Stimulated activated CD4-positive, alpha-beta T cell treated with anti-CD3 and anti-CD28 coated beads, Interleukin-15, amount 100 ng/mL, for 1 hour (primary cell): ENCODE results near the gene CACNA2D4.

Source experiments
- DNase-seq, 2 donors: peaks; one replicate each; pipeline ENCODE4 v3.0.0-alpha.2; 2020; ENCODE audit warnings: low read depth in 1 of 2, low spot score in 1 of 2

Gene CACNA2D4

DNA sequence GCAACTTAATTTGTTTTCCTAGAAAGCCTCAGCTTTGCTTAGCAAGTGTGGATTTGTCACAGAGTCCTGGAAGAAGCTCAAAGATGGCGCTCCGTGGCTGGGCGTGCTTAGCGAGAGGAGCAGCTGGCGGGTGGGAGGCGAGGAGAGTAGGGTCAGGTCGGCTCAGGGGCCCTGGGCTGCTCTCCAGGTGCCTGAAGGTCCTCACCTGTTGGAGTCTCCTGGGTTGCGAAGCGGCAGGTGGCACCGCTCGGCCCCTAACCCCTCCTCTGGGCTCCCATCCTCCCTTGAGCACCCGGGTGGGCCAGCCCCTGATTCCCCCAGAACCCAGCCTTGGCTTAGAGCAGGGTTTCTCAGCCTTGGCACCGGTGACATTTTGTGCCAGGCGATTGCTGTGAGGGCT is 73.0 kb downstream of the CACNA2D4 start:
- no peak for DNase-seq

DNA sequence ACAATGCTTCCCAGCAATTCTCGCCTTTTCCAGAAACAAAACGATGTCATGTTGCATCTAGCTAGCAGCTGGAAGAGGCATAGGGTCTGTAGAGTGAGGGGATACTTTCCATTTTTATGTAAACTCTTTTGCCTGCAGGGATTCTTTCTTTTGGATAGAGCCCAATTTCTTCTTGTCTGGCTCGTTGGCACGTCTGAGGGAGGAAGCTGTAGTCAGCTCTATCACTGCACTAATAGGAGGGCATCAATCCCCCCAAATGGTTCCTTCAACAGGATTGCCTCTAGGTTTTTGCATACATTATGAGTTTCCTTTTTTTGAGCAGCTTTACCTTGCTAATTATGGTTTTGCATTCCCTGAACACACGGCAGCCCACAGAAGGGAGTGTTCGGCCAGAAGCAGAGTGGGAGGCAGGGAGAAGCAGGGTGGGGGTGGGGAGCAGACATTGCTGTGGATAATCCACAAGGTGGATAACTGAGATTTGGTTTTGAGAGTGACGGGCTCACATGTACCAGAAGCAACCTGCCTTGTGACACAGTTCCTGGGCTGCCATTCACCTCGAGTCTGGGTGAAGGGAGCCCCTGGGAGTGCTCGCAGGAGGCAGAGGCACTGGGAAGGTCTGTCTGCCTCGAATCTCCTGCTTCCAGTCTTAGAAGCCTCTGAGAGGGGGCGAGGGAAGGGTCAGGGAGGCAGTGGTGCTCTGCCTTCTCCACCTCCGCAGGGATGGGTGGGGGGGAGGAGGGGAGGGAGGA is 73.6 kb downstream of the CACNA2D4 start:
- no peak for DNase-seq

DNA sequence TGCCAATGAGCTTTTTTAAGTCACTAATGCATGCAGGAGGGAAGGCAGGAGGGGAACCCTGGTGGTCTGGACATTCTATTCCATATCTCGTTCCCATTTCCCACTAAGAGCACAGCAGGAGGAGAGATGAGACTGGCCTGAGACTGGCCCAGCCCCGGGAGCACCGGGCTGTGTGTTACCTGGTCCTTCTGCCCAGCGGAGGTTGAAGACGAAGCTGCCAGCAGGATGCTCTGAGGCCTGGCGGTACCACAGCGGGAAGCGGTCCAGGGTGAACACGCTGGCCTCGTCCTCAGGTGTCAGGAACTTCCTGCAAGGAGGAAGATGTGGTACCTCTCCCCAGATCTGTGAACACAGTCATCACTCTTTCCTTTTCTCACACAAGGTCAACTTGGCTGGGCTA is 74.2 kb downstream of the CACNA2D4 start:
- no peak for DNase-seq

DNA sequence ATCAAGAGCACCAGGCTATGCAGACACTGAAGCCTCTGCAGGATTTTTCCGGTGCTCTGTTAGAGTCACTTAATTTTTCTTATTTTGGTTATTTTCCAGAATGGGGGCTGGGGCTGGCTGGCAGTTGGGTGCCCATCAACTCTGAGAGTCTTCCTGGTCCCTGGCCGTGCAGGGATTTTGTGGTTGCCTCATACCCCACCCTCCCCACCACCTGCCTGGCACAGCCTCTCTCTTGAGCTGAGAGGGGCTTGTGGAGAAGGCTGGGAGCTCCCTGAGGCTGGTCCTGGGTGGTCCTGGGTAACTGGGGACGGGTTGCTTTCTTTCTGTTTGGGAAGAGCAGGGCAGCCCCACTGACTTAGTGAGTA is 74.8 kb downstream of the CACNA2D4 start:
- DNase-seq, result no peak

DNA sequence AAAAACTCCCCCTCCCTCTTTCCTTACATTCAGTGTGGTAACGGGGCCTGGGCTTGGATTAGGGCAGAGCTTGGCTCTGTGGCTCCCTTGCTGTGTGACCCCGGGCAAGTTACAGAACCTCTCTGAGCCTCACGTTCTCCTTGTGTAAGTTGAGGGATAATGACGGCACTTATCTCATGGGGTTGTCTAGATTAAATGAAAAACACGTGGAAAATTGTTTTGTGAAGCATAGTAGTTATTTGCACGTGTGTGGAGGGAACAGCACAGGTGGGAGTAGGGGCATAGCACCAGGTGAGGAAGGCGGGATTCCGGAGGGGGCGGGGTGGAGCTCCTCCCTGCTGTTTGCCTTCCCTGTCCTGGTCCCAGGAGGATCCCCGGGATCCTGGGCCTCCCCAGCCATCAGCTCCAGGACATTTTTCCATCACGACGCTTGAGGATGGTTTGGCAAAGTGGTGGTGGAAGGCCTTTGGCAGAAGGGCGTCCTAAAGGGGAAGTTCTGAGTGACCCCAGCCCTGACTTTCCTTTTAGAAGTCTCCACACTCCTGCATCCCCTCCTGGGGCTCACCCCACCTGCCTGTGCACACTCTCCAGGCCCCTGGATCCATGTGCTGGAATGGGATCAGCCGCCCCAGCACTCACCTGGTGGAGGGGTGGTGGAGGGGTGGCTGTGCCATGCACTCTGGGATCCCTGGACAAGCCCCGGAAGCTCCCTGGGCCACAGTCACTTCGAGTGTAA is 75.4 kb downstream of the CACNA2D4 start:
- no peak for DNase-seq

DNA sequence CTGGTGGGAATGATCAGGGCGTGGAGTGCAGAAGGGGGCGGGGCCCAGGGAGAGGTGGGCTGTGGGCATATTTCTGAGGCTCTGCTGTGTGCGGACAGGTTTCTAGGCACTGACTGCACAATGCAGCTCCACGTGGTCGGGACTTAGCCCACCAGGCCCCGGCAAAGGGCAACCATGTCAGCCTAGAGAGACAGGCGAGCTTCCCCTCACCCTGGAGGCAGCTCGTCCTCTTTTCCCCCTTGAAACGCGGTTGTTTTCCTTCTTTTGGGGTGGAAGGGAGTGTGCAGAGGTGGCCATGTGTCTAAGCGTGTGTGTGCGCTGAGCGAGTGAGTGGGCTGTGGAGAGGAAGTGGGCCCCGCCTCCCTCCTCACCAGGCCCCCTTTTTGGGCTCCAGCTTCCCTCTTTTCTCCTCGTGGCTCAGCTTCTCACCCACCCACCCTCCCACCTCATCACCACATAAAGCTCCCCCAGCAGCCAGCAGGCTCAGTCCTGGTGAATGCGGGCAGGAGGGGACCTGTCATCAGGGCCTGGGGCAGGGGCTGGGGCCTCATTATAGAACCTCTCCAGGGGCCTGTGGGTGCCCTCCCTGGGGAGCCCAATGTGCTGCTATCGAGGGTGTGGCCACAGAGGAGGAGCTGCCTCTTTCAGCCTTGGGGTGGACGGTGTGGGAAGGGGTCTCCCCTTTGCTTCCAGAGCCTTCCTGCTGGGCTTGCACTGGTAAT is 76.1 kb downstream of the CACNA2D4 start:
- DNase-seq, result no peak

DNA sequence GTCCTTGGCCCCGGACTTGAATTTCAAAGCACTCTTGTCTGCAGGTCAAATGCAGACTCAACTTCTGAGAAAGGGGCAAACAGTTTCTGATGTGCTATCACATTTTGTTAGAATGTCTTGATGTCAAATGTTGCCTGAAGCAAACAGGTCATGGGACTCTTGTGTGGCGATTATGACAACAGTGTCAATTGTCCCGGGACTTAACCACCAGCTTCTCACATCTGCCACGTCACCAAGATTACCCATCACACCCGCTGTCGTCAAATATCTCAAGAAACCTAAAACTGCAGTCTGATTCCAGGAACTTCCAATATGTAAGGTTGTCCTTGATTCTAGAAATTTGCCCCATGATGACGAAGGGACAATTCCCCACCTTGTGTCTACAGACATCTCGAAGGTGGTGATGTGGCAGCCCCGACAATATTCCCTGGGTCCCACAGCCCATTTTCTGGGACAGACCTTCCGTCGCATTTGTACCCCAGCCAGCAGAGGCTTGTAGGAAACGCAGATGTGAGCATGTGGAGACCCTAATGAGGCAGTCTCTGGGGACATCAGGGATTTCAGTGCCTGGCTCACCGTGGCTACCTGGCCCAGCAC is 76.8 kb downstream of the CACNA2D4 start:
- no peak for DNase-seq

DNA sequence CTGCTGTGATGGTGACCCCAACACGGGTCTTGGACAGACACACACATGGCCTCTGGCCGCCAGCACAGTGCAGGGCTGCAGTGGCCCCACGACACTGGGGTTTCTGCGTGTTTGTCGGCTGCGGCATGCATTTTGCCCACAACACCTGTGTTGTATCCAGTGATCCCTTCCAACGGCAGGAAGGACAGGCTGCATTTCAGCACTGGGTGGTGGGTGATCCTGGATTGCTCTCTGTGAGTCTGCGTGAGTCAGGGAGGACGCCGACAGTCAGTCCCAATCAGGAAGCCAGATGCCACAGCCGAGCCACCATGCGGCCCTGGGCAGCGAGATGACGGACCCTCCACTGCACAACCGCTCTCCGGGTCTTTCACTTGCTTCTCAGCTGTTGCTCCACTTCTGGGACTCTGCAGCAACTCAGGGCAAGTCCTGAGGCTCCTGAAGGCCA is 77.4 kb downstream of the CACNA2D4 start:
- DNase-seq, result no peak

DNA sequence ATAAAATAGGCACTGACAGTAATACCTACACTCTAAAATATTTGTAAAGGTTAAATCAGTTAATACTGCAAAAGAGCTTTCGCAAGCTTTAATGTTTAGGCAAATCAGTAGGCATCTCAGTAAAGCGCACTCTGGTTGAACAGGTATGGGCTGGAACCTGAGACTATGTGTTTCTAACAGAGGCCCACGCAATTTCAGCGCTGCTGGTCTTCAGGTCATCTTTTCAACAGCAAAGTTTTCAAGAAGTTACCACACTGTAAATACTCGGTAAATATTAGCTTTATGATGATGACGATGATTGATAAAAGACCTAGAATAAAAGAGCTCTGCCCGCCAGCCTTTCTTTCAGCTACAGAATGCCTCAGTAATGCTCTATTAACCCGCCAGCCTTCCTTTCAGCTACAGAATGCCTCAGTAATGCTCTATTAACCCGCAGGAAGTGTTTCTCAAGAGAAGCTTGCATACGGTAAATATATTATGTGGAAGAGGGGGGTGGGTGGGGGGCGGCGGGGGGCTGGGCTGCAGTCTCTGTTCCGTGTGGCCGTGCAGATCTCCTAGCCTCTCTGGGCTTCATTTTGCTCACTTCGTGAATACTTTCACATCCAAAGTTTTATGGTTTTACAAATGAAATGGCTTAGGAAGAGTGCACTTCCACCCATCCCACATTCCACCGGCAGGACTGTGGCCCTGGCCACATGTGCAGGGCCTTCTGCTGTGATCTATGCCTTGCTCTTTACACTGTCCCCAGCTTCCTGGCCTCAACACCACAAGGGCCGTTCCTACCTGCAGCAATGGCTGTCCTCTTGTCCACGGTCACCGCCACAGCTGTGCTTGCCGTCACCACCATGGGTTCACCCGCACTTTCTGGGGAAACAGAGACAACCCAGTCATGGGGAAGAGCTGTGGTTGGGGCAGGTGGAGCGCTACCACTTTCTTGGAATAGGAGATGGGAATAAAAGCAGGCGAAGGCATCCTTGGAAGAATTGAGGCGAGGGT is 78.2 kb downstream of the CACNA2D4 start:
- DNase-seq, result no peak

DNA sequence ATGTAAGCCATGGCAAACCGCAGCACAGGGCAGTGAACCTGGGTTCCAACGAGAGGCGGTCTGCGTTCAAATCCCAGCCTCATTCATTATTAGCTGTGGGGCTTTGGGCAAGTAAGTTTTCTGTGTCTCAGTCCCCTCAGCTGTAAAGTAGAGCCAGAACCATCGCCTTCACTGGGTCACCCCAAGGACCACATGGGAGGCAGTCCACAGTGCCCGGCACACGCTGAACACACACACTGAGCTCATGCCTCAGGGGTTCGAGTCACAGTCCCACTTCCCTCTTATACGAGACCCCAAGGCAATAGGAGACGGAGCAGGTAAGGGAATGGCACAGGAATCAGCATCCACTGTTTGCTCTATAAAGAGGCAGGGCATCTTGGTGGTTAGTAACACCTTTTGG is 79.0 kb downstream of the CACNA2D4 start:
- no peak for DNase-seq

DNA sequence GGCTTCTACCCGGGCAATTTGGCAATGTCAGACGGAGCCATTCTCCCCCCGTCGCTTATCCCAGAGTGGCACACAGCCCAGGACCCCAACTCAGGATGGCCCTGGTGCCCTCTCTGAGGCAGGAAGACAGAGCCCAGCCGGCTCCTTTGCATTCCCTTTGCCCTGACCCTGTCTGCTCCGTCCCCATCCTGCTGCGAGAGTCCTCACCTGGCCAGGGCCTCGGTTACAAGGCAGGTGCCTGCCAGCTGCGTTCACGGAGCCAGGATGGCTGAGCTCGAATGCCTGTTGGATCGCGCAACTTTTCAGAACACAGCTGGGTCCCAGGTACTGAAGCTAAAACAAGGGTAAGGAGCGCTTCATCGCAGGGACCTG is 79.5 kb downstream of the CACNA2D4 start:
- DNase-seq, result no peak

DNA sequence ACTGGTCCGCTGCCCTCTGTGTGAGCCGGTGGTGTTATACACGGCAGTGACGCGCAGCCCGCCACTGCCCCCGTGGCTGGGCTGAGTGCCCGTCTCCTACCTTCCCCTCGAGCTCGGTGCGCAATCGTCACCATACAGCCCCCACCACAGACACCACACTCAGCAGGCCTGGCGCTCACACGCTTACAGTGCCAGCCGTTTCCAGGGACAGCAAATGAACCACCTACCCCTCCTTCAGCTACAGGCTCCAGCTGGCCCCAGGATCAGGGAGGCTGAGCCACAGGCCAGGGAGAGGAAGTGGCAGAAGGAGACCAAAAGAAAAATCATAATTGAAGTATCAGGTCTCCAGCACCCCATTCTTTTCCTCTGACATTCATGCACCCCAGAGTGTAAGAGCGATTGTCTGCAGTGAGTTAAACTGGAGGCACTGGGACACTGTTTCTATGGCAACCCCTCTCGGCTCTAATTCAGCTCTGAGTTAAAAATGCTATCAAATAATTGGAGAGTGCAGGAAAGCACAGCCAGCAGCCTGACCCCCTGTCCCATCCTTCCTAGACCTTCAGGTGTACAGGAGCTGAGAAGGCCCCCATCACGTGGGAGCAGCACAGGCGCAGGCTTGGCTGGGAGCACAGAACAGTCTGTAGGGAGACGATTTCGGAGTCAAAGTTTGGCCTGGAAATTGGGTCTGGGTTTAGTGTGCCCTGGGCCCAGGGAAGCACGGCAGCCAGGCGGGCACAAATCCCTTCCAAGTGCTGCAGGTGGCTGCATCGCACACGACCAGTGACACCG is 80.1 kb downstream of the CACNA2D4 start:
- DNase-seq, result no peak

DNA sequence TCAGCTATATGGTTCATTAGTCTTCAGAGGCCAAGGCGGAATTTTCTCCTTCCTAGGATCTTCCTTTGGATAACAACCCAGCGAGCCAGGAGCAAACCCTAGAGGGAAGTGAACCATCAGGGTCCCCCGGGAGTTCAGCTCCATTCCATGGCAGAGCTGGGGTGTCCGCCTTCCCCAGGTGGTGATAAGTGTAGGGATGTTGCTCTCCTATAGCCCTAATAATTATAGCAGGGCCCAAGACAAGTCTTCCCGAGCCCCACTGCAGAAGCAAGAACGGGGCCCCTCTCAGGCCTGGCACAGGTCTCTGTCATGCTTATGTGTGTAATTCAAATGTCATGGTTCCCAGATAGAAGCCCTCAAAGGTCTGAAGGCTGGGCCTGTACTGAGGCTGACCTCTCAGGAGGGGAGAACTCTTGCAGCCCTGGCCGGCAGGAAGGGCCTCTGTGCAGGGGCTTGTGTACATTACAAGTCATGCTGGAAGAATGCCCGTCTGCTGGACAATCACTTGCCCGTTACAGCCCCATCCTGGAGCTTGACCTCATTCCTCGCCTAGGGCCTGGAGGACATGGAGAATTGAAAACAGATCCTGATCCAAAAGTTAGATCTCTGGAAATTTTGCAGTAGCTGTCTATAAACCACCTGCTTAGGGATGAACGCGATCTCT is 80.8 kb downstream of the CACNA2D4 start:
- no peak for DNase-seq

DNA sequence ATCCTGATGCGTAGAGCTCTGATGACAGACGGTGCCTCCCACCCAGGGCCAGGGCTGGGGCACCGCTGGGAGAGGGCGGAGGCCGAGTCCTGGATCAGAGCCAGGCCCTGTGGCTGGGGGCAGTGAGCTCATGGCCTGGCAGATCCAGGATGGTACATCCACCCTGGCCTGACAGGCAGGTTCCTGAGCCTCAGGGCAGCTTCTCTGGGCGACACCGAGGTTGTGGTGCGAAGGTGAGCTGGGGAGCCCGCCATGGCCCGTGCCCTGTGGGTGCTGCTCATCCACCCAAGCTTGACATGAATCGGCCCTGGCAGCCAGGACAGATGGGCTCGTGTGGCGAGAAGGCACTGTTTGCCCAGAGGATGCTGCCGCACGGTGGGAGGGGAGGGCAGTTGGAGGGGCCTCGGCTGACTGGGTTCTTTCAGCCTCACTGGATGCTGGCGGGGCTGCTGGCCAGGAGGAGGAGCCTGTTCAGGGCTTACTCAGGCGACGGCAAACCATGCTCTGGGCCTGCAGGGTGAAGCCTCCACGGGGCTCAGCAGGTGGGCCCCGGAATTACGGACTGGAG is 81.5 kb downstream of the CACNA2D4 start:
- DNase-seq, result no peak

DNA sequence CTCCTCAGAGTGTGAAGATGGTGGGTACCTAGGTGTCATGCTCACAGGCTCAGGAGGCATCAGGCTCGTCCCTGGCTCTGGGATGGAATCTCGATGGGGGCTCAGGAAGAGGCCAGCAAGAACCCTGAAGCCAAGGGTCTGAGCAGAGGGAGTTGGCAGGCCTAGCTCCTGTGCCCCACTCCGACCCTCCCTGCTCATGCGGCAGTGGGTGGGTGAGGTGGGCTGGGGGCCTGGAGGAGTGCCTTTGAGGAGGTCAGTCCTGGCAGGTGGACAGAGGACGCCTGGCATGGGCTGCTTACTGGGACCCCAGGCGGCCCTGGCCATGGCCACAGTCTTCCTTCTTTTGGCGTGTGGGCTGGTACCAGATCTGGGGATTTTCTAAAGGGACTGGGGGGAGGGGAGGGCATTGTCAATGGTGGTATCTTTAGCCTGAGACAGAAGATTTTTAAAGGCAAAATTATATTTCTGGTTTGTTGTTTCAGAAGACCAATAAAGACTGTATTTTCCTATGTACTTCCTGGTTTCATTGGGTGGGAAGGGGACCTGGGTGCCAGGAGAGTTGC is 82.1 kb downstream of the CACNA2D4 start:
- no peak for DNase-seq

DNA sequence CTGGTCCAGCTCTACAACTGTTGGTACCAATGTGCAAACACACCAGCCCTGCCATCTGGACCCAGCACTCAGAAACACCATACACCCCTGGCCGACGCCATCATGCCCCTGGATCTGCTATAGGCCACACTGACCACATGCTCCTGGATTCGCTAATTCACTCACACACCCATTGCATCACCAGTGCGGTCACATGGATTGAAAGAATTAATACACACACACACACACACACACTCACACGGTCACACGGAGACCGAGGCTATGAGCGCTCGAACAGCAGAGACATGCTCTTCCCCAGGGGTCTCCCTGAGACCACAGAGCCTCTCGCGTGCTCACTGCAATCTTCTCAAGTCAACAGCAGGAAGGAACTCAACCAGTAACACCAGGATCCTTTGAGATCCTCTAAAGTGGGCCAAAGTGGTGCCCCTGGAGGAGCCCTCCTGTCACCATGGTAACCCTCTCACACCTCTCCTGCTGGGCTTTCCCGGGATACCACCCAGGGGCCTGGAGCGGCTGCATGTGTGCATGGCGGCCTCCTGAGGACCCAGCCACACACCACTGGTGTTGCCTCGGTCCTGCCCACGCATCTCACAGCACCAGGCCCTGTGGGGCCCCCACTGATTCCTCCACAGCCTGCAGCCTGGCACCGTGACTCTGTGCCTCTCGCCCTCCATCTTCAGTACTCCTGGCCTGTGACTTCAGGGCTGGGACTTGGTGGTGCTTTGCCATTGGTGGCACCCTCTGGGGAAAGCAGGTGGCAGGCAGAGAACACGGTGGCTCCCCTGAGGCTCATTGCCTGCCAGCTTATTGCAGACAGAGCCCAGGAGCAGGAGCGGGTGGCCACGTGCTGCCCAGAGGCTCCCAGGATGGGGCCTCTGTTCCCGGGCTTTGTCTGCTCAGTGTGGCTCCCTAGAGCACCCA is 83.0 kb downstream of the CACNA2D4 start:
- no peak for DNase-seq

DNA sequence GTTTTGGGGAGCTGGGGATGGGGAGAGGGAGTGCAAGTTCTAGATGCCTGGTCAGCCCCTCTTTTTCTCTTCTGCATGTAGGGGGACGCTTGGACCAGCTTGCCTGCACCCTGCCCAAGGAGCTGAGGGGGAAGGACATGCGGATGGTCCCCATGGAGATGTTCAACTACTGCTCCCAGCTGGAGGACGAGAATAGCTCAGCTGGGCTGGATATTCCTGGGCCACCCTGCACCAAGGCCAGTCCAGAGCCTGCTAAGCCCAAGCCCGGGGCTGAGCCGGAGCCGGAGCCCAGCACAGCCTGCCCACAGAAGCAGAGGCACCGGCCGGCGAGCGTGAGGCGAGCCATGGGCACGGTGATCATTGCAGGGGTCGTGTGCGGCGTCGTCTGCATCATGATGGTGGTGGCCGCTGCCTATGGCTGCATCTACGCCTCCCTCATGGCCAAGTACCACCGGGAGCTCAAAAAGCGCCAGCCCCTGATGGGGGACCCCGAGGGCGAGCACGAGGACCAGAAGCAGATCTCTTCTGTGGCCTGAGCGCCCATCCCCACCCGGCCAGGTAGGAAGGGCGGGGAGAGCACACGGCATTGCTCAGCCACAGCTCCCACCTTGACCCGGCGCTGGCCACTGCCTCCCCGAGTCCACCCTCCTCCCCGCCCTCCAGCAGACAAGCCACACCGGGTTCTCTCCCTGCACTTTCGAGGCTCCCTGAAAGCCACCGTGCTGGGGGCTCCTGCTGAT is 84.1 kb downstream of the CACNA2D4 start:
- no peak for DNase-seq
